Frontal cortex (tissue), 4 donors: Measurements from ENCODE around the gene LRRC1. TPM values are rescaled to one million over a fixed set of nuclear protein-coding genes. Genes with fewer than 3 reads are reported as not detected.

Experiments used
- DNase-seq, 2 donors: peaks; one replicate each; pipeline ENCODE4 v3.0.0; 2012; ENCODE audit warnings: low spot score in 2 of 2
- FAIRE-seq: peaks from 2 replicates; lab custom pipeline; 2012; peaks lifted over from hg19 to GRCh38; lab: Jason Lieb, UNC
- total RNA-seq: library from RNA; depleted of rRNA; stranded (reverse); fragments of >200 nt; gene quantifications from one replicate; pipeline ENCODE4 v1.2.3, GENCODE V29; 2014
- donor health status: control.
- donor health status: control.
- donor health status: control.

The LRRC1 gene
- total RNA-seq, 1 donor from 2014 or later: 10.6 TPM

- no peak for FAIRE-seq
- no peak for DNase-seq
Measured at GRCh38 chr6:53868626-53869025, 73.8 kb downstream of the LRRC1 start.

GRCh38 chr6:53869964-53870363 is 75.2 kb downstream of the LRRC1 start:
- DNase-seq (no peak), FAIRE-seq (no peak)

- FAIRE-seq (no peak), DNase-seq (no peak)
Measured at GRCh38 chr6:53873922-53874321, 79.1 kb downstream of the LRRC1 start.

- FAIRE-seq (no peak), DNase-seq (no peak)
Measured at GRCh38 chr6:53874964-53875363, 80.2 kb downstream of the LRRC1 start.

- FAIRE-seq: no peak
- no peak for DNase-seq
Measured at GRCh38 chr6:53877151-53877550, 82.3 kb downstream of the LRRC1 start.

GRCh38 chr6:53878808-53879207 is 84.0 kb downstream of the LRRC1 start:
- DNase-seq (no peak), FAIRE-seq (no peak)

GRCh38 chr6:53879608-53880007 is 84.8 kb downstream of the LRRC1 start:
- no peak for FAIRE-seq
- no peak for DNase-seq

GRCh38 chr6:53887316-53887715 is 92.5 kb downstream of the LRRC1 start:
- FAIRE-seq (no peak), DNase-seq (no peak)

- no peak for FAIRE-seq
- no peak for DNase-seq
Measured at GRCh38 chr6:53888931-53889330, 94.1 kb downstream of the LRRC1 start.

- DNase-seq: no peak
- no peak for FAIRE-seq
Measured at GRCh38 chr6:53889365-53889764, 94.6 kb downstream of the LRRC1 start.

GRCh38 chr6:53892707-53893106 is 97.9 kb downstream of the LRRC1 start:
- DNase-seq (no peak), FAIRE-seq (no peak)

GRCh38 chr6:53894091-53894490 is 99.3 kb downstream of the LRRC1 start:
- DNase-seq: no peak
- no peak for FAIRE-seq

GRCh38 chr6:53896196-53896595 is 101.4 kb downstream of the LRRC1 start:
- DNase-seq (no peak), FAIRE-seq (no peak)

GRCh38 chr6:53898026-53898795 is 103.4 kb downstream of the LRRC1 start:
- no peak for FAIRE-seq
- no peak for DNase-seq

GRCh38 chr6:53899512-53899911 is 104.7 kb downstream of the LRRC1 start:
- DNase-seq (no peak), FAIRE-seq (no peak)

GRCh38 chr6:53903357-53903756 is 108.6 kb downstream of the LRRC1 start:
- FAIRE-seq: no peak

GRCh38 chr6:53906103-53906502 is 111.3 kb downstream of the LRRC1 start:
- DNase-seq (no peak), FAIRE-seq (no peak)

More at GRCh38 chr6:53903357-53903756, 108.6 kb downstream of the LRRC1 start:
- DNase-seq: no peak

GRCh38 chr6:53906842-53907241 is 112.0 kb downstream of the LRRC1 start:
- FAIRE-seq: no peak
- DNase-seq: no peak

GRCh38 chr6:53910834-53911233 is 116.0 kb downstream of the LRRC1 start:
- peak in 1 of 2 donors; percentile 5 for DNase-seq
- FAIRE-seq: peak; percentile 37

GRCh38 chr6:53912661-53913060 is 117.9 kb downstream of the LRRC1 start:
- no peak for DNase-seq

GRCh38 chr6:53913286-53913685 is 118.5 kb downstream of the LRRC1 start:
- FAIRE-seq (no peak), DNase-seq (no peak)

More at GRCh38 chr6:53912661-53913060, 117.9 kb downstream of the LRRC1 start:
- FAIRE-seq: peak; percentile 55
